GM21619 (cell line): ENCODE data around the gene B4GALNT4.
"Not testable (repeated sequence)": the region's sequence is repeated elsewhere in the genome, so short reads cannot be mapped to it uniquely, and the experiment has no call there.

Experiments used
- ATAC-seq: cut with Tn5 transposase; IDR thresholded peaks from one replicate; pipeline ENCODE4 v1.9.1; 2021; ENCODE audit not compliant: unreplicated experiment

Gene B4GALNT4

GRCh38 chr11:391117-392017, 22.1 kb downstream of the B4GALNT4 start:
- no peak for ATAC-seq

GRCh38 chr11:392102-392777, 22.9 kb downstream of the B4GALNT4 start:
- no peak for ATAC-seq

- ATAC-seq: no peak
Observed at GRCh38 chr11:393219-394033, 24.1 kb downstream of the B4GALNT4 start.

GRCh38 chr11:394034-394857, 24.9 kb downstream of the B4GALNT4 start, which contains the start of gene PKP3:
Gene PKP3 (plus strand): TSS chr11:394209. CDS start chr11:394293, 84 bp downstream.
- ATAC-seq: no peak

GRCh38 chr11:394858-395655, 25.8 kb downstream of the B4GALNT4 start:
- no peak for ATAC-seq

GRCh38 chr11:395866-396265, 26.6 kb downstream of the B4GALNT4 start:
- no peak for ATAC-seq

- no peak for ATAC-seq
Observed at GRCh38 chr11:396511-396947, 27.2 kb downstream of the B4GALNT4 start.

GRCh38 chr11:396948-397548, 27.7 kb downstream of the B4GALNT4 start:
- ATAC-seq: no peak

- ATAC-seq: no peak
Observed at GRCh38 chr11:398826-399225, 29.5 kb downstream of the B4GALNT4 start.

- ATAC-seq: no peak
Observed at GRCh38 chr11:399731-400211, 30.5 kb downstream of the B4GALNT4 start.

- ATAC-seq: no peak
Observed at GRCh38 chr11:400241-400689, 31.0 kb downstream of the B4GALNT4 start.

GRCh38 chr11:401196-401595, 31.9 kb downstream of the B4GALNT4 start:
- ATAC-seq: not testable (repeated sequence)

- no peak for ATAC-seq
Observed at GRCh38 chr11:403021-403760, 33.9 kb downstream of the B4GALNT4 start.

GRCh38 chr11:403761-404431, 34.6 kb downstream of the B4GALNT4 start:
- ATAC-seq: no peak

GRCh38 chr11:404551-405264, 35.4 kb downstream of the B4GALNT4 start:
- ATAC-seq: no peak

GRCh38 chr11:405323-405953, 36.1 kb downstream of the B4GALNT4 start:
- no peak for ATAC-seq
